K562 (cell line): Measurements from ENCODE around the gene CCDC13. TPM values are rescaled to one million over a fixed set of nuclear protein-coding genes. Genes with fewer than 3 reads are reported as not detected.

Experiments
- ARID4B ChIP-seq: sonication (generic); formaldehyde crosslinking; IDR thresholded peaks from 2 replicates; pipeline ENCODE4 v1.8.0; 2022; ENCODE audit warnings: mild to moderate bottlenecking, missing genetic modification reagents
- CLOCK ChIP-seq: fragments of 250-450 bp; sonication (Bioruptor Pico); IDR thresholded peaks from 2 replicates; pipeline ENCODE4 v1.4.0; 2020; ENCODE audit warnings: mild to moderate bottlenecking, moderate library complexity, borderline replicate concordance
- TRIM24 ChIP-seq, 2 experiments: fragments of 450-650 bp; IDR thresholded peaks; 2 replicates each; pipeline ENCODE4 v1.6.1; 2016
- ZNF79 ChIP-seq: fragments of 250-450 bp; sonication (Bioruptor Pico); IDR thresholded peaks from 2 replicates; pipeline ENCODE4 v1.4.0; 2020; ENCODE audit warnings: low read depth, mild to moderate bottlenecking, moderate library complexity
- polyA plus RNA-seq, 8 experiments: library from polyadenylated mRNA; depleted of rRNA in 4 of 8; stranded (reverse) in 5 of 8; unstranded in 3 of 8; fragments of >200 nt; fragmentation: Nextera tagmentation in 2 of 8; fragmentation: Illumina TruSeq in 1 of 8; extraction: Ambion mirVana in 2 of 8; extraction: Trizol in 1 of 8; gene quantifications; 2 replicates each; pipeline versions ENCODE4 v1.2.1 to v1.2.3, GENCODE V29; 2011 to 2014; ENCODE audit warnings: inconsistent platforms in 1 of 8, missing spikeins in 1 of 8
- total RNA-seq, 7 experiments: library from RNA; depleted of rRNA in 6 of 7; stranded (reverse); fragments of >200 nt in 6 of 7; fragmentation: Illumina TruSeq in 2 of 7; extraction: Trizol in 2 of 7; gene quantifications; 2 replicates each; pipeline versions ENCODE4 v1.2.1 to v1.2.3, GENCODE V29; 2011 to 2021; ENCODE audit warnings: low replicate concordance in 1 of 7

CCDC13 gene
- total and polyA plus RNA-seq, 9 of the 15 experiments (the other 6 are each of a cell fraction or from before 2014, with no cell fraction given), result 0.20 to 0.70 (median 0.48) TPM; not detected in 2

GRCh38 chr3:42752441-42752840 is 20.6 kb downstream of the CCDC13 start (continued):
- TF ChIP-seq ARID4B (CRISPR knock-in tag), result no peak
- TF ChIP-seq CLOCK (CRISPR knock-in tag), result no peak
- TF ChIP-seq TRIM24 (IDR thresholded peaks at IDR 0.05), result no peak
- no peak for TF ChIP-seq ZNF79 (CRISPR knock-in tag)
- TF ChIP-seq, all 486 proteins: peak for 0
